Measurements from ENCODE around the gene LGMN.

LGMN gene

GRCh38 chr14:92724516-92725340 lies 23.7 kb downstream of the LGMN start:
- no peak for TF ChIP-seq CTCF (IDR thresholded peaks at IDR 0.05)

- no peak for TF ChIP-seq CTCF (IDR thresholded peaks at IDR 0.05)
These were observed 28.5 kb downstream of the LGMN start for GRCh38 chr14:92719890-92720323.

- no peak for TF ChIP-seq CTCF (IDR thresholded peaks at IDR 0.05)
These were observed 29.0 kb downstream of the LGMN start for GRCh38 chr14:92719421-92719820.

GRCh38 chr14:92718664-92719063 lies 29.8 kb downstream of the LGMN start:
- no peak for TF ChIP-seq CTCF (IDR thresholded peaks at IDR 0.05)

GRCh38 chr14:92717571-92718042 lies 30.8 kb downstream of the LGMN start:
- no peak for TF ChIP-seq CTCF (IDR thresholded peaks at IDR 0.05)

GRCh38 chr14:92716131-92716530 lies 32.3 kb downstream of the LGMN start:
- no peak for TF ChIP-seq CTCF (IDR thresholded peaks at IDR 0.05)

- TF ChIP-seq CTCF (IDR thresholded peaks at IDR 0.05), result peak; percentile 80
These were observed 33.6 kb downstream of the LGMN start for GRCh38 chr14:92714739-92715307.

Data from LNCAP (cell line).